Umbilical cord (tissue), 2 donors: ENCODE data around the gene AMD1. TPM values are rescaled to one million over a fixed set of nuclear protein-coding genes. Genes with fewer than 3 reads are reported as not detected.
A peak's percentile ranks its signal among the peaks of the same experiment; 100 is the strongest.
"Not testable (repeated sequence)": the region's sequence is repeated elsewhere in the genome, so short reads cannot be mapped to it uniquely, and the experiment has no call there.

Experiments
- DNase-seq: peaks from one replicate; pipeline ENCODE4 v3.0.0-alpha.2; 2015; ENCODE audit warnings: low spot score
- total RNA-seq: library from RNA; depleted of rRNA; stranded (reverse); fragments of >200 nt; gene quantifications from one replicate; pipeline ENCODE4 v1.2.3, GENCODE V29; 2014; ENCODE audit warnings: low replicate concordance; ENCODE audit not compliant: insufficient read depth

The AMD1 gene
- 70.1 TPM for total RNA-seq

GRCh38 chr6:110873981-110874879 lies at the start of gene AMD1:
TSS of gene AMD1 (plus strand) at chr6:110874785. CDS start at chr6:110875106, 321 bp downstream.
- peak; percentile 98 for DNase-seq

GRCh38 chr6:110826236-110827129 lies 48.1 kb upstream of the AMD1 start:
- no peak for DNase-seq

- DNase-seq, result no peak
These were observed 46.2 kb upstream of the AMD1 start for GRCh38 chr6:110828396-110828795.

- DNase-seq, result no peak
These were observed 43.2 kb upstream of the AMD1 start for GRCh38 chr6:110831405-110831804.

GRCh38 chr6:110833831-110834230 lies 40.8 kb upstream of the AMD1 start:
- DNase-seq, result no peak

- DNase-seq, result not testable (repeated sequence)
These were observed 38.8 kb upstream of the AMD1 start for GRCh38 chr6:110835751-110836150.

- DNase-seq, result no peak
These were observed 33.3 kb upstream of the AMD1 start for GRCh38 chr6:110841266-110841665.

- no peak for DNase-seq
These were observed 24.8 kb upstream of the AMD1 start for GRCh38 chr6:110849781-110850180.

- no peak for DNase-seq
These were observed 21.8 kb upstream of the AMD1 start for GRCh38 chr6:110852773-110853172.

GRCh38 chr6:110853754-110854477 lies 20.7 kb upstream of the AMD1 start:
- DNase-seq, result no peak

- DNase-seq, result no peak
These were observed 18.3 kb upstream of the AMD1 start for GRCh38 chr6:110856296-110856695.

GRCh38 chr6:110858016-110858415 lies 16.6 kb upstream of the AMD1 start:
- no peak for DNase-seq

- DNase-seq, result no peak
These were observed 15.9 kb upstream of the AMD1 start for GRCh38 chr6:110858562-110859214.

GRCh38 chr6:110859335-110859792 lies 15.2 kb upstream of the AMD1 start:
- DNase-seq, result peak; percentile 14

- DNase-seq, result no peak
These were observed 9.8 kb upstream of the AMD1 start for GRCh38 chr6:110864824-110865223.

GRCh38 chr6:110874880-110875547 lies 429 bp downstream of the AMD1 start:
- DNase-seq, result peak; percentile 38

- DNase-seq, result peak; percentile 71
These were observed 1.1 kb downstream of the AMD1 start for GRCh38 chr6:110875548-110876169.

- peak; percentile 90 for DNase-seq
These were observed 1.7 kb downstream of the AMD1 start for GRCh38 chr6:110876170-110876773.

GRCh38 chr6:110876806-110877564 lies 2.4 kb downstream of the AMD1 start:
- DNase-seq, result peak; percentile 30
